ENCODE data around the gene OSER1. TPM values are rescaled to one million over a fixed set of nuclear protein-coding genes. Genes with fewer than 3 reads are reported as not detected.

Gene OSER1
- total and polyA plus RNA-seq, 9 of the 15 experiments (the other 6 are each of a cell fraction or from before 2014, with no cell fraction given): 15.5 to 57.3 (median 19.9) TPM

DNA sequence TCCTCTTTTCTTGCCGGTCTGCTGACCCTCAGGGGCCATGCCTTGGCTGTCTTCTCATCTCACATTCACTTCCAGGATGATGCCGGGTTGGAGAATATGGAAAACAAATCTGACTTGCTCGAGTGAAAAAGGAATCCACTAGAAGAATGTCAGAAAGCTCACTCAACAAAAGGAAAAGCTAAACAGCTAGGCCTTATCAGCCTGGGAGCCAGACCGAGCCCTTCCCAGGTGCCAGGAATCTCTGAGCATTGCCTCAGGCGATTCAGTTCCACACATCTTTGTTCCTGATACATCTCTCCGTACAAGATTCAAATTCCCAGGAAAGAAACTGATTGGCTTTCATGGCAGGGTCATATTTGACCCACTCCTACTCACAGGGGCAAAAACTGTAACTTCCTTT lies 9.2 kb upstream of the OSER1 start:
- H3K79me2 ChIP-seq (ENCODE audit: control insufficient read depth, insufficient read depth, low read length): no peaks in the 10 kb centered on the region
- H3K4me3 ChIP-seq: no peak overlapping the region
- intact Hi-C loops (cut with micrococcal nuclease) (loop anchor here (5.0 kb wide), 2 partner anchors 393 to 513 kb away; no protein-coding TSS in a partner anchor), in situ Hi-C loops (cut with MboI) (loop anchor here (5.0 to 10.0 kb wide), 3 partner anchors 93 to 385 kb away; partner anchors contain the start of gene FITM2)
- H3K9me3 ChIP-seq (replicated peaks; ENCODE audit: control insufficient read depth, insufficient read depth, low read depth, low read length): no peaks in the 10 kb centered on the region
- FAIRE-seq (no peak), DNase-seq (ENCODE audit: extremely low read depth in 1 of 4, low spot score in 3 of 4) (no peak), ATAC-seq (no peak)
- H2AFZ ChIP-seq (ENCODE audit: low read depth, low read length): no peak overlapping the region
- WGBS (ENCODE audit: insufficient coverage, low coverage, missing lambda C conversion rate): 4% methylated on average over 6 of the region's 6 CpGs
- no peaks in the 10 kb centered on the region for H3K36me3 ChIP-seq (ENCODE audit: control insufficient read depth, insufficient read depth, low read length)
- no TSS peak for BruUV-seq (replicated peaks)
- no peaks in the 10 kb centered on the region for H3K9me1 ChIP-seq (ENCODE audit: control insufficient read depth, insufficient read depth, low read length)
- H3K27ac ChIP-seq (ENCODE audit: extremely low read depth, low read depth, low read length): no peak overlapping the region
- peaks cover 4 to 14% of the 10 kb centered on the region in 2 experiments; a peak in 4 of 5 replicates for H3K4me1 ChIP-seq (replicated peaks in 1 of 2; ENCODE audit: control insufficient read depth in 2 of 2, insufficient read depth in 2 of 2, low read length in 2 of 2)
- no peak overlapping the region for H3K9ac ChIP-seq (ENCODE audit: insufficient read depth in 1 of 2, low read depth in 2 of 2, low read length in 2 of 2)
- ChIA-PET CTCF (ENCODE audit: low intra/inter-chr PET ratio) (interaction anchor here (6.3 kb wide), 1 partner anchor 167 kb away, joined by 79 read pairs; no protein-coding TSS in a partner anchor), POLR2A (no interaction called here)
- H4K20me1 ChIP-seq (replicated peaks; ENCODE audit: control insufficient read depth, insufficient read depth, low read length): peaks cover 13% of the 10 kb centered on the region
- H3K4me2 ChIP-seq (ENCODE audit: insufficient read depth, low read length): no peak overlapping the region
- peaks cover 2 to 12% of the 10 kb centered on the region in 2 experiments; a peak in 3 of 5 replicates for H3K27me3 ChIP-seq (ENCODE audit: control insufficient read depth in 2 of 2, insufficient read depth in 2 of 2, low read length in 2 of 2)
- TF ChIP-seq MGA (IDR thresholded peaks at IDR 0.05) (no peak), ZBTB7A (IDR thresholded peaks at IDR 0.05; ENCODE audit: borderline replicate concordance, control insufficient read depth, low read depth, low read length) (no peak), CHCHD3 (CRISPR knock-in tag; IDR thresholded peaks at IDR 0.05) (no peak), MCM3 (IDR thresholded peaks at IDR 0.05) (no peak), ZNF511 (CRISPR knock-in tag; IDR thresholded peaks at IDR 0.05) (no peak), ZNF507 (tag; conservative IDR thresholded peaks at IDR 0.05) (no peak), HMG20B (CRISPR knock-in tag; IDR thresholded peaks at IDR 0.05) (no peak), NR2F6 (CRISPR knock-in tag; IDR thresholded peaks at IDR 0.05) (no peak)
- TF ChIP-seq, protein P1, sequence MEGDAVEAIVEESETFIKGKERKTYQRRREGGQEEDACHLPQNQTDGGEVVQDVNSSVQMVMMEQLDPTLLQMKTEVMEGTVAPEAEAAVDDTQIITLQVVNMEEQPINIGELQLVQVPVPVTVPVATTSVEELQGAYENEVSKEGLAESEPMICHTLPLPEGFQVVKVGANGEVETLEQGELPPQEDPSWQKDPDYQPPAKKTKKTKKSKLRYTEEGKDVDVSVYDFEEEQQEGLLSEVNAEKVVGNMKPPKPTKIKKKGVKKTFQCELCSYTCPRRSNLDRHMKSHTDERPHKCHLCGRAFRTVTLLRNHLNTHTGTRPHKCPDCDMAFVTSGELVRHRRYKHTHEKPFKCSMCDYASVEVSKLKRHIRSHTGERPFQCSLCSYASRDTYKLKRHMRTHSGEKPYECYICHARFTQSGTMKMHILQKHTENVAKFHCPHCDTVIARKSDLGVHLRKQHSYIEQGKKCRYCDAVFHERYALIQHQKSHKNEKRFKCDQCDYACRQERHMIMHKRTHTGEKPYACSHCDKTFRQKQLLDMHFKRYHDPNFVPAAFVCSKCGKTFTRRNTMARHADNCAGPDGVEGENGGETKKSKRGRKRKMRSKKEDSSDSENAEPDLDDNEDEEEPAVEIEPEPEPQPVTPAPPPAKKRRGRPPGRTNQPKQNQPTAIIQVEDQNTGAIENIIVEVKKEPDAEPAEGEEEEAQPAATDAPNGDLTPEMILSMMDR (IDR thresholded peaks at IDR 0.05 in 2 of 3, conservative IDR thresholded peaks at IDR 0.05 in 1 of 3; ENCODE audit: insufficient read depth in 2 of 3, low read depth in 1 of 3, low read length in 3 of 3): no peak
